HCT116 (cell line): ENCODE results near the gene CLEC4F. TPM values are rescaled to one million over a fixed set of nuclear protein-coding genes. Genes with fewer than 3 reads are reported as not detected.

ENCODE experiments used
- ATAC-seq: fragments of 200-7000 bp; cut with Tn5 transposase; 2 replicates; pipeline ENCODE4 v1.9.1; 2020; ENCODE audit warnings: mild to moderate bottlenecking, moderate library complexity
- BruUV-seq: library from RNA; stranded (reverse); fragments of 400-500 nt; replicated peaks from 2 replicates; lab custom pipeline; 2021; lab: Mats Ljungman, UMichigan
- CTCF ChIA-PET: fragments of 300-600 bp; sonication (Branson Sonifier 250); formaldehyde crosslinking; loops from one replicate; lab custom pipeline; 2021; ENCODE audit warnings: antibody characterized with exemption; lab: Charles Lee
- POLR2A ChIA-PET: fragments of 300-600, 350-600 bp; sonication (Branson Sonifier 250); formaldehyde crosslinking; loops from one replicate; lab custom pipeline; 2021; ENCODE audit warnings: antibody characterized with exemption; lab: Charles Lee
- RAD21 ChIA-PET, 2 experiments: fragments of 300-600 bp; sonication (Branson Sonifier 250); formaldehyde crosslinking; loops; one replicate each; lab custom pipeline; 2023; ENCODE audit warnings: low total read pairs in 2 of 2; ENCODE audit not compliant: uncharacterized antibody in 2 of 2, unreplicated experiment in 2 of 2, low non-redundant PET in 1 of 2; lab: Charles Lee
- DNase-seq: peaks from one replicate; pipeline ENCODE4 v3.0.0-alpha.2; 2010; ENCODE audit warnings: low read depth, low spot score
- H2AFZ ChIP-seq: fragments of 200-600 bp; shearing (Covaris generic), sonication (generic); 2 replicates; pipeline ENCODE4 v1.6.1; 2017; ENCODE audit warnings: low read depth, mixed run types, mixed read lengths, antibody characterized with exemption, low read length; ENCODE audit not compliant: poor library complexity, severe bottlenecking
- H3K27ac ChIP-seq: 2 replicates; pipeline ENCODE4 v1.5.1; 2012; ENCODE audit warnings: low read depth, low read length
- H3K27me3 ChIP-seq: fragments of 200-600 bp; sonication (generic); 2 replicates; pipeline ENCODE4 v1.6.1; 2016; ENCODE audit warnings: mixed run types, low read length, mixed read lengths; ENCODE audit not compliant: insufficient read depth
- H3K36me3 ChIP-seq, 2 experiments: fragments of 200-500 bp in 1 of 2; fragments of 200-600 bp in 1 of 2; sonication (Bioruptor generic) in 1 of 2; sonication (generic) in 1 of 2; 2 replicates each; pipeline versions ENCODE4 v1.5.1 to v1.6.1; 2014 to 2016; ENCODE audit warnings: low read length in 2 of 2, inconsistent platforms in 1 of 2, mixed read lengths in 1 of 2, mixed run types in 1 of 2; ENCODE audit not compliant: insufficient read depth in 2 of 2, control insufficient read depth in 1 of 2
- H3K4me1 ChIP-seq, 2 experiments: fragments of 200-600 bp in 1 of 2; sonication (generic) in 1 of 2; 2 replicates each; pipeline versions ENCODE4 v1.5.1 to v1.6.1; 2012 to 2017; ENCODE audit warnings: low read length in 2 of 2, inconsistent platforms in 1 of 2, mild to moderate bottlenecking in 1 of 2, mixed read lengths in 1 of 2, mixed run types in 1 of 2, moderate library complexity in 1 of 2; ENCODE audit not compliant: insufficient read depth in 2 of 2, control insufficient read depth in 1 of 2
- H3K4me2 ChIP-seq: fragments of 200-600 bp; sonication (generic); 2 replicates; pipeline ENCODE4 v1.6.1; 2017; ENCODE audit warnings: mixed run types, low read length, mixed read lengths
- H3K4me3 ChIP-seq, 2 experiments: fragments of 200-600 bp in 1 of 2; sonication (generic) in 1 of 2; replicated peaks in 1 of 2; 2 replicates each; pipeline ENCODE4 v1.5.1; 2011 to 2016; ENCODE audit warnings: low read length in 2 of 2, control low read depth in 1 of 2, low read depth in 1 of 2, mild to moderate bottlenecking in 1 of 2, mixed read lengths in 1 of 2, mixed run types in 1 of 2
- H3K79me2 ChIP-seq: fragments of 200-600 bp; sonication (generic); 2 replicates; pipeline ENCODE4 v1.6.1; 2017; ENCODE audit warnings: mild to moderate bottlenecking, mixed run types, low read length, moderate library complexity, mixed read lengths; ENCODE audit not compliant: insufficient read depth
- H3K9ac ChIP-seq: fragments of 200-600 bp; sonication (generic); 2 replicates; pipeline ENCODE4 v1.6.1; 2016; ENCODE audit warnings: low read length, mixed read lengths
- H3K9me2 ChIP-seq: fragments of 200-600 bp; sonication (generic), shearing (Covaris generic); 2 replicates; pipeline ENCODE4 v1.6.1; 2017; ENCODE audit warnings: mixed run types, mild to moderate bottlenecking, moderate library complexity; ENCODE audit not compliant: insufficient read depth
- H3K9me3 ChIP-seq, 2 experiments: fragments of 200-500 bp in 1 of 2; fragments of 200-600 bp in 1 of 2; sonication (Bioruptor generic) in 1 of 2; sonication (generic) in 1 of 2; 2 replicates each; pipeline ENCODE4 v1.6.1; 2014 to 2017; ENCODE audit warnings: low read length in 2 of 2, mixed read lengths in 2 of 2, inconsistent platforms in 1 of 2, low read depth in 1 of 2, mild to moderate bottlenecking in 1 of 2, mixed run types in 1 of 2, moderate library complexity in 1 of 2; ENCODE audit not compliant: control insufficient read depth in 1 of 2, insufficient read depth in 1 of 2
- H4K20me1 ChIP-seq: fragments of 200-600 bp; sonication (generic), shearing (Covaris generic); 2 replicates; pipeline ENCODE4 v1.6.1; 2017; ENCODE audit warnings: mixed run types, mild to moderate bottlenecking, moderate library complexity; ENCODE audit not compliant: insufficient read depth
- CEBPB ChIP-seq: IDR thresholded peaks from 2 replicates; pipeline ENCODE4 v1.6.1; 2012; ENCODE audit warnings: low read depth
- EGR1 ChIP-seq: IDR thresholded peaks from 2 replicates; pipeline ENCODE4 v1.6.1; 2012; ENCODE audit warnings: low read depth
- ELF1 ChIP-seq: IDR thresholded peaks from 2 replicates; pipeline ENCODE4 v1.6.1; 2012; ENCODE audit warnings: low read depth, borderline replicate concordance
- EZH2phosphoT487 ChIP-seq: fragments of 200-600 bp; IDR thresholded peaks from 2 replicates; pipeline ENCODE4 v1.6.1; 2018; ENCODE audit warnings: antibody characterized with exemption, borderline replicate concordance
- FOSL1 ChIP-seq: IDR thresholded peaks from 2 replicates; pipeline ENCODE4 v1.6.1; 2012; ENCODE audit warnings: low read depth
- JUND ChIP-seq: IDR thresholded peaks from 2 replicates; pipeline ENCODE4 v1.6.1; 2012
- POLR2A ChIP-seq: IDR thresholded peaks from 2 replicates; pipeline ENCODE4 v1.7.0; 2011; ENCODE audit warnings: borderline replicate concordance; ENCODE audit not compliant: insufficient read depth, insufficient read length; ENCODE audit errors: extremely low read depth
- POLR2AphosphoS5 ChIP-seq: IDR thresholded peaks from 2 replicates; pipeline ENCODE4 v1.6.1; 2011; ENCODE audit warnings: mild to moderate bottlenecking, low read depth, low read length, moderate library complexity
- RAD21 ChIP-seq: IDR thresholded peaks from 2 replicates; pipeline ENCODE4 v1.6.1; 2012; ENCODE audit warnings: low read depth, mild to moderate bottlenecking
- SIN3A ChIP-seq: IDR thresholded peaks from 2 replicates; pipeline ENCODE4 v1.6.1; 2012; ENCODE audit warnings: low read depth
- SP1 ChIP-seq: IDR thresholded peaks from 2 replicates; pipeline ENCODE4 v1.6.1; 2012; ENCODE audit warnings: low read depth
- SRF ChIP-seq: IDR thresholded peaks from 2 replicates; pipeline ENCODE4 v1.6.1; 2012; ENCODE audit warnings: low read depth
- TCF7L2 ChIP-seq: IDR thresholded peaks from 2 replicates; pipeline ENCODE4 v1.7.0; 2011; ENCODE audit warnings: borderline replicate concordance, inconsistent platforms; ENCODE audit not compliant: insufficient read depth, insufficient read length; ENCODE audit errors: extremely low read depth
- ZFX ChIP-seq: fragments of 450-650 bp; IDR thresholded peaks from 2 replicates; pipeline ENCODE4 v1.6.1; 2017
- intact Hi-C: fragments of 100-400 bp; cut with micrococcal nuclease; formaldehyde crosslinking; loops from 2 replicates; pipeline ENCODE4 v1.10.0; 2022
- total RNA-seq: library from RNA; stranded (reverse); gene quantifications from one replicate; pipeline ENCODE4 v1.2.1, GENCODE V29; 2021; ENCODE audit not compliant: unreplicated experiment
- TF ChIP-seq, protein P1 (sequence below): IDR thresholded peaks from 2 replicates; pipeline ENCODE4 v1.6.1; 2012
- TF ChIP-seq, protein P2 (sequence below): IDR thresholded peaks from 2 replicates; pipeline ENCODE4 v1.6.1; 2011; ENCODE audit warnings: mild to moderate bottlenecking, low read length, moderate library complexity; ENCODE audit not compliant: insufficient replicate concordance; ENCODE audit errors: extremely low read depth
- TF ChIP-seq, protein P3 (sequence below): IDR thresholded peaks from 2 replicates; pipeline ENCODE4 v1.6.1; 2012

Gene CLEC4F
- total RNA-seq, 1 experiment from 2014 or later = not detected

DNA sequence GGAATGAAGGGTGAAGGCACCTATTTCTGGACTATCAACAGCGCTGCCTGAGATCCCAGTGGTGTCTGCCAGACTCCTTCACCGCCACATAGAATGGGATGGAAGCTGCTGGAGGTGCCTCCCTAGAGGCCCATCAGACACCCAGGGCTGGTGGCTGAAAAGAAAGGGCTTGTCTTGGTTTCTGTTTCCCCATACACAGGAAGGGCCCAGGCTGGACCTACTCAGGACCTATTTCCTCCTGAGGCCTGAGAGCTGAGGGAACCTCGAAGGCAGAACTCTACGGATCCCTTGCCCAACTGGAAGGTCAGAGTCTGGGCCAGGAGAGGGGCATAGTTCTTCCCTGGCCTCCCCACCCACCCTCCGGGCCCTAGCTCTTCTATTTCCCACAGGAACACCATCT, 2.9 kb upstream of the CLEC4F start:
- CTCF ChIA-PET = no interaction called here

More for the DNA sequence above, 2.9 kb upstream of the CLEC4F start:
- no peak for TF ChIP-seq RAD21
- TF ChIP-seq SIN3A = no peak
- TF ChIP-seq, protein P1, sequence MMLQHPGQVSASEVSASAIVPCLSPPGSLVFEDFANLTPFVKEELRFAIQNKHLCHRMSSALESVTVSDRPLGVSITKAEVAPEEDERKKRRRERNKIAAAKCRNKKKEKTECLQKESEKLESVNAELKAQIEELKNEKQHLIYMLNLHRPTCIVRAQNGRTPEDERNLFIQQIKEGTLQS = no peak
- no peak for TF ChIP-seq ZFX
- TF ChIP-seq POLR2A = no peak
- TF ChIP-seq, protein P2, sequence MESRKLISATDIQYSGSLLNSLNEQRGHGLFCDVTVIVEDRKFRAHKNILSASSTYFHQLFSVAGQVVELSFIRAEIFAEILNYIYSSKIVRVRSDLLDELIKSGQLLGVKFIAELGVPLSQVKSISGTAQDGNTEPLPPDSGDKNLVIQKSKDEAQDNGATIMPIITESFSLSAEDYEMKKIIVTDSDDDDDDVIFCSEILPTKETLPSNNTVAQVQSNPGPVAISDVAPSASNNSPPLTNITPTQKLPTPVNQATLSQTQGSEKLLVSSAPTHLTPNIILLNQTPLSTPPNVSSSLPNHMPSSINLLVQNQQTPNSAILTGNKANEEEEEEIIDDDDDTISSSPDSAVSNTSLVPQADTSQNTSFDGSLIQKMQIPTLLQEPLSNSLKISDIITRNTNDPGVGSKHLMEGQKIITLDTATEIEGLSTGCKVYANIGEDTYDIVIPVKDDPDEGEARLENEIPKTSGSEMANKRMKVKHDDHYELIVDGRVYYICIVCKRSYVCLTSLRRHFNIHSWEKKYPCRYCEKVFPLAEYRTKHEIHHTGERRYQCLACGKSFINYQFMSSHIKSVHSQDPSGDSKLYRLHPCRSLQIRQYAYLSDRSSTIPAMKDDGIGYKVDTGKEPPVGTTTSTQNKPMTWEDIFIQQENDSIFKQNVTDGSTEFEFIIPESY = no peak
- TF ChIP-seq EZH2phosphoT487 = no peak
- TF ChIP-seq, protein P3, sequence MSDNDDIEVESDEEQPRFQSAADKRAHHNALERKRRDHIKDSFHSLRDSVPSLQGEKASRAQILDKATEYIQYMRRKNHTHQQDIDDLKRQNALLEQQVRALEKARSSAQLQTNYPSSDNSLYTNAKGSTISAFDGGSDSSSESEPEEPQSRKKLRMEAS = no peak
- no peak for TF ChIP-seq SP1
- TF ChIP-seq POLR2AphosphoS5 = no peak
- no peak for TF ChIP-seq FOSL1
- no peak for TF ChIP-seq ELF1
- no peak for TF ChIP-seq JUND
- TF ChIP-seq CEBPB = no peak
- no peak for TF ChIP-seq SRF
- TF ChIP-seq TCF7L2 = no peak
- TF ChIP-seq EGR1 = no peak
- Histone ChIP-seq H3K79me2 (no peaks in the 10 kb centered on the region), H3K4me3 (no peak overlapping the region), H4K20me1 (no peaks in the 10 kb centered on the region), H2AFZ (no peak overlapping the region), H3K9ac (no peak overlapping the region), H3K4me1 (no peaks in the 10 kb centered on the region), H3K27ac (no peak overlapping the region), H3K27me3 (no peaks in the 10 kb centered on the region), H3K9me3 (no peaks in the 10 kb centered on the region), H3K9me2 (no peaks in the 10 kb centered on the region), H3K4me2 (no peak overlapping the region), H3K36me3 (no peaks in the 10 kb centered on the region)
- ChIA-PET RAD21 (no interaction called here), POLR2A (no interaction called here)
- DNase-seq (no peak), ATAC-seq (no peak)
- intact Hi-C loops = no loop called here
- BruUV-seq = no TSS peak
